ENCODE results near the gene RFLNA. TPM values are rescaled to one million over a fixed set of nuclear protein-coding genes. Genes with fewer than 3 reads are reported as not detected.

Gene RFLNA
- total and polyA plus RNA-seq, 7 experiments from 2014 or later, result 0.09 TPM; not detected in 6

DNA sequence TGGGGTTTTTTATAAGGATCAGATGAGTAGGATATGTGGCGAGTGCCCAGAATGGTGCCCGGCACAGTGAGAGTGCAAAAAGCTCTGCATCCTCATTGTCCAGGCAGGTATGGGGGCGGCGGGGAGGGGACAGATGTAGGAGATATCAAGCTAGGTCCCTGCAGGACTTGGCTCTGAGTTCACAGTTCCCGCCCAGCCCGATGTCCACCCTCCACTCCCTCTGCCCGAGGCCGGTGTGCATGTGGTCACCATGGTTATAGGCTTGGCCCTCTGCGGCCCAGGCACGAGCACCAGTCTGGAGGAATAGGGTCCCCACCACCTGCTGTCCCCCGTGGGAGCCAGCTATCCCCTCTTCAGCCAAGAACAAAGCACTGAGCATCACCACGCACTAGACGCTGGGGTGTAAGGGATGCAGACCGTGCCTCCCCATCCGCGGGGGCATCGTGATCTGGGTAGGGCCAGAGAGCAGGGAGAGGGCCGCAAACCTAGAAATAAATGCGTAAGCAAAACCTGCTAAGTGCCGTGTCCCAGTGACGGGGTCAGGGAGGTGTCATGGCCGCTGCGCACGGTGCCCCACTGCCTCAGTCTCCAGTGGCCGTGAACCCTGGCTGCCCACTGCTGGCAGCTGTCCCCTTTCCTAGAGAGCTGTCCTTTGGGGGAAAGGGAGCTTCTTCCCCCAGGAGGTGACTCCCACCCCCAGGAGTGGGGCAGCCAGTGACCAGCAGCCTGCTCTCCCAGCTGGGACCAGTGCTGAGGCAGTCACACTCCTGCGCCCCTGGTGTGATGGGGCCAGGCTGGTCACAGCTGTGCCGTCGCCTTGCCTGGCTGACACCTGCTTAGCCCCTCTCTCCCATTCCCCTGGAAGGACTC lies 12.0 kb downstream of the RFLNA start:
- Mint-ChIP-seq H3K9me3 (no peaks in the 10 kb centered on the region), H3K4me3 (no peak overlapping the region), H3K4me1 (peaks cover 0 to 2% (median 0%) of the 10 kb centered on the region in 7 donors), H3K36me3 (no peaks in the 10 kb centered on the region), H3K27ac (no peak overlapping the region), H3K27me3 (no peaks in the 10 kb centered on the region)
- H3K4me3 ChIP-seq (ENCODE audit: low read length), result no peak overlapping the region
- no peaks in the 10 kb centered on the region for H3K27me3 ChIP-seq (ENCODE audit: control insufficient read depth in 2 of 2, insufficient read depth in 2 of 2, low read length in 2 of 2)
- POLR2A ChIA-PET, result no interaction called here
- no peaks in the 10 kb centered on the region for H3K36me3 ChIP-seq (ENCODE audit: control insufficient read depth in 2 of 3, insufficient read depth in 3 of 3, low read length in 3 of 3)
- no peaks in the 10 kb centered on the region for H3K4me1 ChIP-seq (ENCODE audit: control insufficient read depth in 2 of 2, insufficient read depth in 2 of 2, low read length in 2 of 2)
- intact Hi-C loops (cut with micrococcal nuclease), result no loop called here
- no peak for ATAC-seq
- no peaks in the 10 kb centered on the region for H3K9me3 ChIP-seq (ENCODE audit: control insufficient read depth in 2 of 3, low read length in 3 of 3)
- CTCF ChIA-PET, result no interaction called here
- H3K27ac ChIP-seq (ENCODE audit: low read depth, low read length), result no peak overlapping the region
- no peak for DNase-seq

DNA sequence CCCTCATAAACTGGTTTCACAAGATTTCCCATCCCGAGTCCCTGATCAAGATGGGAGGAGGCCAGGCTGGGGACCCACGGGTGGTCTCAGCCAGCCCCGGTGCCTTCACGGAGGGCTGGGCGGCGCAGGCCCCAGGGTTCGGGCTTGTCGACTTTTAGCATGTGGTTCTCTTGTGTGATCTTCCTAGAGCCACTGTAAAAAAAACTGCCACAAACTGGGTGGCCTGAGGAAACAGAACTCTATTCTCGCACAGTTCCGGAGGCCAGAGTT lies 12.6 kb downstream of the RFLNA start:
- H3K4me3 ChIP-seq (ENCODE audit: low read length), result no peak overlapping the region
- Mint-ChIP-seq H3K4me3 (no peak overlapping the region), H3K27me3 (no peaks in the 10 kb centered on the region), H3K36me3 (no peaks in the 10 kb centered on the region), H3K27ac (no peak overlapping the region), H3K9me3 (no peaks in the 10 kb centered on the region), H3K4me1 (peaks cover 0 to 2% (median 0%) of the 10 kb centered on the region in 7 donors)
- POLR2A ChIA-PET, result no interaction called here
- H3K27me3 ChIP-seq (ENCODE audit: control insufficient read depth in 2 of 2, insufficient read depth in 2 of 2, low read length in 2 of 2), result no peaks in the 10 kb centered on the region
- CTCF ChIA-PET, result no interaction called here
- H3K27ac ChIP-seq (ENCODE audit: low read depth, low read length), result no peak overlapping the region
- no peak for ATAC-seq
- no peaks in the 10 kb centered on the region for H3K4me1 ChIP-seq (ENCODE audit: control insufficient read depth in 2 of 2, insufficient read depth in 2 of 2, low read length in 2 of 2)
- no peak for DNase-seq
- intact Hi-C loops (cut with micrococcal nuclease), result no loop called here
- H3K36me3 ChIP-seq (ENCODE audit: control insufficient read depth in 2 of 3, insufficient read depth in 3 of 3, low read length in 3 of 3), result no peaks in the 10 kb centered on the region
- no peaks in the 10 kb centered on the region for H3K9me3 ChIP-seq (ENCODE audit: control insufficient read depth in 2 of 3, low read length in 3 of 3)

DNA sequence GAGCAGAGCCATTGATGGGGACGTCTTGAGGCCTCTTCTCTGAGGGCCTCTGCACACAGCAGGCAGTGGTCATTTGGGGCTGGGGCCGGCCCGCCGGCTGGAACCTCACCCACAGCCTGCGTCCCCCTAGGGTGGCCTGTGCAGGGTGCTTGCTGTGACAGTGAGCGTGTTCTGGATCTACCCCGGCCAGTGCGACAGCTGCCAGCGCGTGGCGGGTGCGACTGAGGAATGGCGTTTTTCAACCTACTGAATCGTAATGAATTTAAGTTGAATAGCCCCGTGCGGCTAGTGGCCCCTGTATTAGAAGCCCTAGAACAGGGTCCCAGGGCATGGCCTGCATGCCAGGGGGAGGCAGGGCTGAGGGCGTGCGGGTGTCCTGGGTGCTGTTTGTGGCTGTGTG lies 13.8 kb downstream of the RFLNA start:
- H3K4me3 Mint-ChIP-seq, result no peak overlapping the region
- CTCF ChIA-PET, result no interaction called here
- Histone ChIP-seq H3K4me3 (ENCODE audit: low read length) (no peak overlapping the region), H3K4me1 (ENCODE audit: control insufficient read depth in 2 of 2, insufficient read depth in 2 of 2, low read length in 2 of 2) (no peaks in the 10 kb centered on the region), H3K27me3 (ENCODE audit: control insufficient read depth in 2 of 2, insufficient read depth in 2 of 2, low read length in 2 of 2) (no peaks in the 10 kb centered on the region), H3K36me3 (ENCODE audit: control insufficient read depth in 2 of 3, insufficient read depth in 3 of 3, low read length in 3 of 3) (no peaks in the 10 kb centered on the region), H3K9me3 (ENCODE audit: control insufficient read depth in 2 of 3, low read length in 3 of 3) (no peaks in the 10 kb centered on the region), H3K27ac (ENCODE audit: low read depth, low read length) (no peak overlapping the region)
- no peaks in the 10 kb centered on the region for H3K36me3 Mint-ChIP-seq
- H3K27me3 Mint-ChIP-seq, result no peaks in the 10 kb centered on the region
- DNase-seq (no peak), ATAC-seq (no peak)
- intact Hi-C loops (cut with micrococcal nuclease), result no loop called here
- POLR2A ChIA-PET, result no interaction called here
- no peak overlapping the region for H3K27ac Mint-ChIP-seq
- peaks cover 0 to 2% (median 0%) of the 10 kb centered on the region in 7 donors for H3K4me1 Mint-ChIP-seq
- H3K9me3 Mint-ChIP-seq, result no peaks in the 10 kb centered on the region

DNA sequence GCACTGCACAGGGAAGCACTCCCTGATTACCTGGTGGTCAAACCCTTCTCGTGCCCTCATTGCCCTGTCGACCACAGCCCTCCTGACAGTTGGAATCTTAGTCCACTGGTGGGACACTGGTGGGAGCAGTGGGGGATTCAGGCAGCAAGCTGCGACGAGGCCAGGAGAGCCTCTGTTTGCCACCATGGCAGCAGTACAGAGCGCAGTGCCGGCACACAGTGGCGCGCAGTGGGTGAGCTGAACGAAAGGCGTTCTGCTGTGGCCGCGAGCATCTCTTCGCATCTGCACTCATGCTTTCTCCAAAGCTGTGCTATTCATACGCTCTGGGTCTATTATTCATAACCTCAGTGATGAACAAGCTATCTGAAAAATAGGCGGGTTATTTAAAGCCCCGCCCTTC lies 14.3 kb downstream of the RFLNA start:
- ATAC-seq (no peak), DNase-seq (no peak)
- H3K36me3 Mint-ChIP-seq, result no peaks in the 10 kb centered on the region
- ChIA-PET POLR2A (no interaction called here), CTCF (no interaction called here)
- H3K9me3 Mint-ChIP-seq, result no peaks in the 10 kb centered on the region
- H3K27ac Mint-ChIP-seq, result no peak overlapping the region
- H3K27me3 ChIP-seq (ENCODE audit: control insufficient read depth in 2 of 2, insufficient read depth in 2 of 2, low read length in 2 of 2), result no peaks in the 10 kb centered on the region
- no peaks in the 10 kb centered on the region for H3K36me3 ChIP-seq (ENCODE audit: control insufficient read depth in 2 of 3, insufficient read depth in 3 of 3, low read length in 3 of 3)
- intact Hi-C loops (cut with micrococcal nuclease), result no loop called here
- H3K9me3 ChIP-seq (ENCODE audit: control insufficient read depth in 2 of 3, low read length in 3 of 3), result no peaks in the 10 kb centered on the region
- peaks cover 0 to 2% (median 0%) of the 10 kb centered on the region in 7 donors for H3K4me1 Mint-ChIP-seq
- H3K27me3 Mint-ChIP-seq, result no peaks in the 10 kb centered on the region
- H3K4me1 ChIP-seq (ENCODE audit: control insufficient read depth in 2 of 2, insufficient read depth in 2 of 2, low read length in 2 of 2), result no peaks in the 10 kb centered on the region
- H3K4me3 ChIP-seq (ENCODE audit: low read length), result no peak overlapping the region
- no peak overlapping the region for H3K27ac ChIP-seq (ENCODE audit: low read depth, low read length)
- H3K4me3 Mint-ChIP-seq, result no peak overlapping the region

DNA sequence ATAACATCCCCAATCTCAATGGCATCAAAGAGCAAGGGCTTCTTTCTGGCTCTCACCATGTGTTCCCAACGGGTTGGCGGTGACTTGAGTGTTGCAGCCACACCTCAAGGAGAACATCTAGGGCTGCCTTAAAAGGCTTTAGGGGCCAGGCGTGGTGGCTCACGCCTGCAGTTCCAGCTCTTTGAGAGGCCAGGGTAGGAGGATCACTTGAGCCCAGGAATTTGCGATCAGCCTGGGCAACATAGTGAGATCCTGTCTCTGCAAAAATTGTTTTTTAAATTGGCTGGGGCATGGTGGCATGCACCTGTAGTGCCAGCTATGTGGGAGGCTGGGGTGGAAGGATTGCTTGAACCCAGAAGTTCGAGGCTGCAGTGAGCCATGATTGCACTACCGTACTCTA lies 14.9 kb downstream of the RFLNA start:
- Mint-ChIP-seq H3K27ac (no peak overlapping the region), H3K36me3 (no peaks in the 10 kb centered on the region), H3K9me3 (no peaks in the 10 kb centered on the region), H3K4me3 (no peak overlapping the region), H3K4me1 (peaks cover 0 to 2% (median 0%) of the 10 kb centered on the region in 7 donors), H3K27me3 (no peaks in the 10 kb centered on the region)
- Histone ChIP-seq H3K4me3 (ENCODE audit: low read length) (no peak overlapping the region), H3K27ac (ENCODE audit: low read depth, low read length) (no peak overlapping the region), H3K27me3 (ENCODE audit: control insufficient read depth in 2 of 2, insufficient read depth in 2 of 2, low read length in 2 of 2) (no peaks in the 10 kb centered on the region), H3K9me3 (ENCODE audit: control insufficient read depth in 2 of 3, low read length in 3 of 3) (no peaks in the 10 kb centered on the region), H3K4me1 (ENCODE audit: control insufficient read depth in 2 of 2, insufficient read depth in 2 of 2, low read length in 2 of 2) (no peaks in the 10 kb centered on the region), H3K36me3 (ENCODE audit: control insufficient read depth in 2 of 3, insufficient read depth in 3 of 3, low read length in 3 of 3) (no peaks in the 10 kb centered on the region)
- ATAC-seq (no peak), DNase-seq (no peak)
- intact Hi-C loops (cut with micrococcal nuclease), result no loop called here
- POLR2A ChIA-PET, result no interaction called here
- CTCF ChIA-PET, result interaction anchor here (0.6 kb wide), 1 partner anchor 455 kb away, joined by 7 read pairs; no protein-coding TSS in a partner anchor

DNA sequence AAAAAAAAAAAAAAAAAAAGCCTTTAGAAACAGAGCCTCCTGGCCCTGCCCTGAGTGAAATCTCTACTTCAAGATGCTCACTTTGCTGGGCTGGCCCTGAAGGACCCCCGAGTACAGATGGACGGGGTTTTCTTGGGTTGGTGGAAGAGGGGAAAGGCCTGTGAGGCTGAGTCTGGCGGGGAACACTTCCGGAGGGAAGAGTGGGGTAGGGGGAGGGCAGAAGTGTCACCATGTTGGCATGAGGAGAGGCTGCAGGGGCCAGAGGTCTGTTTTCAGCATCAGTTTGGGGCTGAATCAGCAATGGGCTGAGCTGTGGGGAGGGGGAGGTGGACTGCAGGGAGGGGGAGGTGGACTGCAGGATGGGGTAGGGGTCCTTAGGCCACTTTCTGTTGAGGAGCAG lies 15.3 kb downstream of the RFLNA start:
- H3K4me1 Mint-ChIP-seq, result peaks cover 0 to 2% (median 0%) of the 10 kb centered on the region in 7 donors
- no peak overlapping the region for H3K27ac Mint-ChIP-seq
- Histone ChIP-seq H3K27ac (ENCODE audit: low read depth, low read length) (no peak overlapping the region), H3K27me3 (ENCODE audit: control insufficient read depth in 2 of 2, insufficient read depth in 2 of 2, low read length in 2 of 2) (no peaks in the 10 kb centered on the region), H3K4me3 (ENCODE audit: low read length) (no peak overlapping the region), H3K4me1 (ENCODE audit: control insufficient read depth in 2 of 2, insufficient read depth in 2 of 2, low read length in 2 of 2) (no peaks in the 10 kb centered on the region), H3K36me3 (ENCODE audit: control insufficient read depth in 2 of 3, insufficient read depth in 3 of 3, low read length in 3 of 3) (no peaks in the 10 kb centered on the region), H3K9me3 (ENCODE audit: control insufficient read depth in 2 of 3, low read length in 3 of 3) (no peaks in the 10 kb centered on the region)
- H3K4me3 Mint-ChIP-seq, result no peak overlapping the region
- DNase-seq, result no peak
- ChIA-PET CTCF (interaction anchor here (0.6 kb wide), 1 partner anchor 454 kb away, joined by 7 read pairs; no protein-coding TSS in a partner anchor), POLR2A (no interaction called here)
- intact Hi-C loops (cut with micrococcal nuclease), result no loop called here
- no peaks in the 10 kb centered on the region for H3K36me3 Mint-ChIP-seq
- ATAC-seq, result no peak
- no peaks in the 10 kb centered on the region for H3K27me3 Mint-ChIP-seq
- H3K9me3 Mint-ChIP-seq, result no peaks in the 10 kb centered on the region

DNA sequence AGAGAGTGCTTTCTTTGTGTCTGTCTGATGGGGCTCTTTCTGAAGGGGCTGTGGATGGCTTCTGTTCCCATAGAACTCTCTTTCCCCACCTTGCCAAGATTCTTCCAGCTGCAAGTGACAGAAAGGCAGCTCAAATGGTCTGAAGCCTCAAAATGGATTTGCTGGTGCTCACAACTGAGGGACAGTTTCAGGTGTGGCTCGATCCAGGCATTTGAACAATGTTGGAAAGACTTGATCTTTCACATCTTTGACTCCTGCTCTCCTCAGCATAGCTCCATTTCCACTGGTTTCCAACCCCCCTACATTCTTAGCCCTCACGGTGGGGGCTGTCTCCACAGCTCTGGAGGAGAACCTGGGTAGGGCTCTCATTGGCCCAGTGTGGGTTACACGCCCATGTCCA lies 15.9 kb downstream of the RFLNA start:
- Histone ChIP-seq H3K27me3 (ENCODE audit: control insufficient read depth in 2 of 2, insufficient read depth in 2 of 2, low read length in 2 of 2) (no peaks in the 10 kb centered on the region), H3K9me3 (ENCODE audit: control insufficient read depth in 2 of 3, low read length in 3 of 3) (no peaks in the 10 kb centered on the region), H3K4me1 (ENCODE audit: control insufficient read depth in 2 of 2, insufficient read depth in 2 of 2, low read length in 2 of 2) (no peaks in the 10 kb centered on the region), H3K36me3 (ENCODE audit: control insufficient read depth in 2 of 3, insufficient read depth in 3 of 3, low read length in 3 of 3) (no peaks in the 10 kb centered on the region), H3K4me3 (ENCODE audit: low read length) (no peak overlapping the region), H3K27ac (ENCODE audit: low read depth, low read length) (no peak overlapping the region)
- Mint-ChIP-seq H3K4me1 (peaks cover 0 to 2% (median 0%) of the 10 kb centered on the region in 7 donors), H3K27me3 (no peaks in the 10 kb centered on the region), H3K27ac (no peak overlapping the region), H3K4me3 (no peak overlapping the region), H3K9me3 (no peaks in the 10 kb centered on the region), H3K36me3 (no peaks in the 10 kb centered on the region)
- ChIA-PET CTCF (no interaction called here), POLR2A (no interaction called here)
- DNase-seq (no peak), ATAC-seq (no peak)
- intact Hi-C loops (cut with micrococcal nuclease), result no loop called here

All from naive thymus-derived CD4-positive, alpha-beta T cell (primary cell).